Transverse colon (tissue), 4 donors: ENCODE data around the gene GIGYF1.

Source experiments
- EP300 ChIP-seq: sonication (generic); formaldehyde crosslinking; IDR thresholded peaks from one replicate; pipeline ENCODE4 v1.6.1; 2017; ENCODE audit warnings: antibody characterized with exemption, low read depth
- POLR2A ChIP-seq: fragments of 450-650 bp; IDR thresholded peaks from one replicate; pipeline ENCODE4 v1.6.1; 2016; ENCODE audit warnings: antibody characterized with exemption, mild to moderate bottlenecking, moderate library complexity
- POLR2AphosphoS5 ChIP-seq, 3 donors: sonication (generic); formaldehyde crosslinking; IDR thresholded peaks; one replicate each; pipeline ENCODE4 v1.6.1; 2016; ENCODE audit warnings: antibody characterized with exemption in 3 of 3
- TF ChIP-seq, protein P1 (sequence below), 5 experiments: fragments of 200-600 bp in 3 of 5; fragments of 450-650 bp in 2 of 5; sonication (generic) in 3 of 5; IDR thresholded peaks; 1 replicate in 2 of 5; 2 replicates in 3 of 5; pipeline ENCODE4 v1.5.1; 2016 to 2017; ENCODE audit warnings: antibody characterized with exemption in 5 of 5, inconsistent platforms in 3 of 5, mild to moderate bottlenecking in 2 of 5, moderate library complexity in 1 of 5

DNA sequence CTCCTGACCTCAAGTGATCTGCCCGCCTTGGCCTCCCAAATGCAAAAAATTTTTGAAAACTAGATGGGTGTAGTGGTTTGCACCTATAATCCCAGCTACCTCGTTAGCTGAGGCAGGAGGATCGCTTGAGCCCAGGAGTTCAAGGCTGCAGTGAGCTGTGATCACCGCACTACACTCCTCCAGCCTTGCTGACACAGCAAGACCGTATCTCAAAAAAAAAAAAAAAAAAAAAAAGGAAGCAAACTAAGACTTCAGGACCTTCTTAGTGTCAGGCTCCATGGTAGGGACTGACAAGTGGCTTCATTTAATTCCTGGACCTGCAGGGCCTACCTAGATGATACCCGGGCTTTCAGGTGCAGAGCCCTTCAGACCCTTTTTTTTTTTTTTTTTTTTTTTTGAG lies 14.3 kb upstream of the GIGYF1 start:
- TF ChIP-seq, protein P1, sequence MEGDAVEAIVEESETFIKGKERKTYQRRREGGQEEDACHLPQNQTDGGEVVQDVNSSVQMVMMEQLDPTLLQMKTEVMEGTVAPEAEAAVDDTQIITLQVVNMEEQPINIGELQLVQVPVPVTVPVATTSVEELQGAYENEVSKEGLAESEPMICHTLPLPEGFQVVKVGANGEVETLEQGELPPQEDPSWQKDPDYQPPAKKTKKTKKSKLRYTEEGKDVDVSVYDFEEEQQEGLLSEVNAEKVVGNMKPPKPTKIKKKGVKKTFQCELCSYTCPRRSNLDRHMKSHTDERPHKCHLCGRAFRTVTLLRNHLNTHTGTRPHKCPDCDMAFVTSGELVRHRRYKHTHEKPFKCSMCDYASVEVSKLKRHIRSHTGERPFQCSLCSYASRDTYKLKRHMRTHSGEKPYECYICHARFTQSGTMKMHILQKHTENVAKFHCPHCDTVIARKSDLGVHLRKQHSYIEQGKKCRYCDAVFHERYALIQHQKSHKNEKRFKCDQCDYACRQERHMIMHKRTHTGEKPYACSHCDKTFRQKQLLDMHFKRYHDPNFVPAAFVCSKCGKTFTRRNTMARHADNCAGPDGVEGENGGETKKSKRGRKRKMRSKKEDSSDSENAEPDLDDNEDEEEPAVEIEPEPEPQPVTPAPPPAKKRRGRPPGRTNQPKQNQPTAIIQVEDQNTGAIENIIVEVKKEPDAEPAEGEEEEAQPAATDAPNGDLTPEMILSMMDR (IDR thresholded peaks at IDR 0.05), result no peak
- no peak for TF ChIP-seq EP300
- TF ChIP-seq POLR2AphosphoS5 (IDR thresholded peaks at IDR 0.05), result no peak
- no peak for TF ChIP-seq POLR2A
